Stimulated activated memory B cell treated with anti-CD40 and anti-IgM and Interleukin-4, amounts not matched to agents 10 μg/mL and 1 μg/mL and 100 μg/mL, for 72 hours (primary cell): ENCODE results near the gene SMIM20.
"Not testable (repeated sequence)": the region's sequence is repeated elsewhere in the genome, so short reads cannot be mapped to it uniquely, and the experiment has no call there.

Experiments
- ATAC-seq: fragments of 150-1000 bp; cut with Tn5 transposase; 2 replicates; pipeline ENCODE4 v1.10.0; 2021
- H3K27ac Mint-ChIP-seq: one replicate; pipeline ENCODE4 v1.8.0; 2022; ENCODE audit warnings: mild to moderate bottlenecking, mixed read lengths
- H3K27me3 Mint-ChIP-seq: one replicate; pipeline ENCODE4 v1.8.0; 2022; ENCODE audit warnings: mixed read lengths
- H3K36me3 Mint-ChIP-seq: one replicate; pipeline ENCODE4 v1.8.0; 2022; ENCODE audit warnings: mixed read lengths
- H3K4me1 Mint-ChIP-seq: one replicate; pipeline ENCODE4 v1.8.0; 2022; ENCODE audit warnings: mixed read lengths
- H3K4me3 Mint-ChIP-seq: one replicate; pipeline ENCODE4 v1.8.0; 2022; ENCODE audit warnings: mild to moderate bottlenecking, moderate library complexity, mixed read lengths
- H3K9me3 Mint-ChIP-seq: one replicate; pipeline ENCODE4 v1.8.0; 2022; ENCODE audit warnings: mixed read lengths

Gene SMIM20

DNA sequence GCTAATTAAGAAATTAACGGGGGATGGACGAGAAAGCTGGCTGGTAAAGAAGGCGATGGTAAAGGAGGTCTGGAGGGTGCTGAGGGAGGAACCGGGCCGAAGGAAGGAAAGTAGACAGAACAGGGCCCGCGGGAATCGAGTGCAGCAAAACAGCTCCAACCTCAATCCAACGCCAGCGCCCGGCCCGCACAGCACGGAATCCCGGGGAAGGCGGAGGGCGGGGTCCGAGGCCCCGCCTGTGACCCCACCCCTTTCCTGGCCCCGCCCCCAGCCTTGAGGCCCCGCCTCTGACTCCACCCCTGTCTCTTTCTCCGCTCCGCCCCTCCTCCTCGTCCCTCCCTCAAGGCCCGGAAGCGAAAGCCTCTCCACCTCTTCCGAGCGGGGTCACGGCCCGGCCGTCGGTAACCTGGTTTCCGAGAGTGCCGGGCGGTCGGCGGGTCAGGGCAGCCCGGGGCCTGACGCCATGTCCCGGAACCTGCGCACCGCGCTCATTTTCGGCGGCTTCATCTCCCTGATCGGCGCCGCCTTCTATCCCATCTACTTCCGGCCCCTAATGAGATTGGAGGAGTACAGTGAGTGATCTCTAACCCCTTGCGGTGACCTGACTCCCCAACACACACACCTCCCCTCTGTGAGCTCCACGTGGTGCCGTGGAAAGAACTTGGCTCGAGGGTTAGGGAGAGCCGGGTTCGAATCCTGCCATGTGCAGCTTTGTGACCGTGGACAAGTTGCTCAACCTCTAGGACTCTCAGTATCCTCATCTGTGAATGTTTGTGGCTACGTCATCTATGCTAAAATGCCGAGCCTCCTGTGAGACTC, at the start of gene SMIM20:
TSS of gene SMIM20 (plus strand) at position 370 of the 819 bp plus-strand sequence. CDS start at position 464, 94 bp downstream.
- Mint-ChIP-seq H3K36me3 (peaks cover 10% of the 10 kb centered on the region), H3K4me3 (peak within 1 kb of the TSS; percentile 98), H3K27ac (peak within 1 kb of the TSS; percentile 97), H3K9me3 (peaks cover 3% of the 10 kb centered on the region), H3K4me1 (peaks cover 33% of the 10 kb centered on the region), H3K27me3 (no peaks in the 10 kb centered on the region)
- ATAC-seq, result peak; percentile 97

GRCh38 chr4:25865586-25865985, 48.4 kb upstream of the SMIM20 start:
- Mint-ChIP-seq H3K4me1 (peaks cover 62% of the 10 kb centered on the region), H3K27me3 (no peaks in the 10 kb centered on the region), H3K36me3 (peaks cover 30% of the 10 kb centered on the region), H3K27ac (peak overlapping the region; percentile 69), H3K4me3 (no peak overlapping the region), H3K9me3 (peaks cover 7% of the 10 kb centered on the region)
- no peak for ATAC-seq

GRCh38 chr4:25866401-25866800, 47.6 kb upstream of the SMIM20 start:
- H3K4me3 Mint-ChIP-seq, ATAC-seq, H3K9me3 Mint-ChIP-seq, H3K27me3 Mint-ChIP-seq: not testable (repeated sequence)
- Mint-ChIP-seq H3K36me3 (peaks cover 25% of the 10 kb centered on the region), H3K27ac (peak overlapping the region; percentile 69), H3K4me1 (peaks cover 65% of the 10 kb centered on the region)

GRCh38 chr4:25867781-25868294, 46.2 kb upstream of the SMIM20 start:
- no peaks in the 10 kb centered on the region for H3K27me3 Mint-ChIP-seq
- peaks cover 19% of the 10 kb centered on the region for H3K36me3 Mint-ChIP-seq
- H3K27ac Mint-ChIP-seq, result peak overlapping the region; percentile 69
- peaks cover 79% of the 10 kb centered on the region for H3K4me1 Mint-ChIP-seq
- H3K4me3 Mint-ChIP-seq, result no peak overlapping the region
- peaks cover 7% of the 10 kb centered on the region for H3K9me3 Mint-ChIP-seq
- no peak for ATAC-seq

DNA sequence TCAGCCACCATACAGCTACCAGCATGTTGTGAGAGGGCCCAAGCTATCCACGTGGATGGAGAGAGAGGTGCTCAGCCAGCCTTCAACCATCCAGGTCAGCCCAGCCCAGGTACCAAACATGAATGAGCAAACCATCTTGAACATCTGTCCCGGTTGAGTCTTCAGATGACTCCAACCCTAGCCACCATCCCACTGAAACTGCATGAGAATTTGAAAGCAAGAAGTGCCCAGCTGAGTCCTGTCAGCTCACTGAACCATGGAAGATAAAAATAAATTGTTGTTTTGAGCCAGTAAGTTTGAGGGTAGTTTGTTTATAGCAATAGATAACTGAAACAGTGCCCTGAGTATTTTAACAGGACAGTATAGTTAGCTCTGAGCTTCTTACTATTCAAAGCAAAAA, 43.9 kb upstream of the SMIM20 start:
- H3K4me1 Mint-ChIP-seq, result peaks cover 94% of the 10 kb centered on the region

GRCh38 chr4:25872851-25873631, 41.0 kb upstream of the SMIM20 start:
- Mint-ChIP-seq H3K27me3 (no peaks in the 10 kb centered on the region), H3K36me3 (peaks cover 13% of the 10 kb centered on the region), H3K4me1 (peaks cover 92% of the 10 kb centered on the region), H3K27ac (peak overlapping the region; percentile 95), H3K9me3 (peaks cover 7% of the 10 kb centered on the region), H3K4me3 (peak overlapping the region; percentile 10)
- ATAC-seq, result no peak

More for the DNA sequence above, 43.9 kb upstream of the SMIM20 start:
- H3K36me3 Mint-ChIP-seq, result peaks cover 19% of the 10 kb centered on the region
- peak; percentile 61 for ATAC-seq
- H3K27me3 Mint-ChIP-seq, result no peaks in the 10 kb centered on the region
- H3K4me3 Mint-ChIP-seq, result peak overlapping the region; percentile 29
- H3K9me3 Mint-ChIP-seq, result peaks cover 7% of the 10 kb centered on the region
- H3K27ac Mint-ChIP-seq, result peak overlapping the region; percentile 95

- ATAC-seq, result no peak
- no peaks in the 10 kb centered on the region for H3K27me3 Mint-ChIP-seq
- H3K4me1 Mint-ChIP-seq, result peaks cover 92% of the 10 kb centered on the region
- H3K27ac Mint-ChIP-seq, result peak overlapping the region; percentile 95
- no peak overlapping the region for H3K4me3 Mint-ChIP-seq
- H3K36me3 Mint-ChIP-seq, result peaks cover 10% of the 10 kb centered on the region
- peaks cover 6% of the 10 kb centered on the region for H3K9me3 Mint-ChIP-seq
Measured at GRCh38 chr4:25873632-25874129, 40.3 kb upstream of the SMIM20 start.

- H3K4me1 Mint-ChIP-seq, result peaks cover 95% of the 10 kb centered on the region
- H3K9me3 Mint-ChIP-seq, result peaks cover 3% of the 10 kb centered on the region
- no peaks in the 10 kb centered on the region for H3K27me3 Mint-ChIP-seq
- ATAC-seq, result peak; percentile 59
- H3K36me3 Mint-ChIP-seq, result peaks cover 9% of the 10 kb centered on the region
- peak overlapping the region; percentile 13 for H3K4me3 Mint-ChIP-seq
- H3K27ac Mint-ChIP-seq, result peak overlapping the region; percentile 95
Measured at GRCh38 chr4:25874655-25875054, 39.4 kb upstream of the SMIM20 start.

- no peak overlapping the region for H3K4me3 Mint-ChIP-seq
- peak overlapping the region; percentile 95 for H3K27ac Mint-ChIP-seq
- peaks cover 95% of the 10 kb centered on the region for H3K4me1 Mint-ChIP-seq
- no peaks in the 10 kb centered on the region for H3K27me3 Mint-ChIP-seq
- peaks cover 6% of the 10 kb centered on the region for H3K36me3 Mint-ChIP-seq
- ATAC-seq, result peak; percentile 78
- no peaks in the 10 kb centered on the region for H3K9me3 Mint-ChIP-seq
Measured at GRCh38 chr4:25875281-25875745, 38.7 kb upstream of the SMIM20 start.

DNA sequence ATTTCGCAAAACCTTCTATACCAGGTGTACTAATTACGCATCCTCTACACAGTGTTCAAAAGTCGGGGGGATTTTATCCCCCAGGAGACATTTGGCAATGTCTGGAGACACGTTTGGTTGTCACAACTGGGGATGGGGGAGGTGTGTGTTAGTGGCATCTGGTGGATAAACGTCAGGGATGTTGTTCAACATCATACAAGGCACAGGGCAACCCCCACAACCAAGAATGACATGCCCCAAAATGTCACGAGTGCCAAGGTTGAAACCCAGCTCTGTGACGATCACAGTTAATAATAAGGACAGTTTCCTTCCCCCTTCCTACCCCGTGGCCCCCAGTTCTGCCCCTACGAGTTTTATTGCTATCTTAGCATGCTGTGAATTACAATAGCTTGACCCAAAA, 35.3 kb upstream of the SMIM20 start:
- ATAC-seq, result peak; percentile 79
- Mint-ChIP-seq H3K9me3 (no peaks in the 10 kb centered on the region), H3K27me3 (no peaks in the 10 kb centered on the region)

DNA sequence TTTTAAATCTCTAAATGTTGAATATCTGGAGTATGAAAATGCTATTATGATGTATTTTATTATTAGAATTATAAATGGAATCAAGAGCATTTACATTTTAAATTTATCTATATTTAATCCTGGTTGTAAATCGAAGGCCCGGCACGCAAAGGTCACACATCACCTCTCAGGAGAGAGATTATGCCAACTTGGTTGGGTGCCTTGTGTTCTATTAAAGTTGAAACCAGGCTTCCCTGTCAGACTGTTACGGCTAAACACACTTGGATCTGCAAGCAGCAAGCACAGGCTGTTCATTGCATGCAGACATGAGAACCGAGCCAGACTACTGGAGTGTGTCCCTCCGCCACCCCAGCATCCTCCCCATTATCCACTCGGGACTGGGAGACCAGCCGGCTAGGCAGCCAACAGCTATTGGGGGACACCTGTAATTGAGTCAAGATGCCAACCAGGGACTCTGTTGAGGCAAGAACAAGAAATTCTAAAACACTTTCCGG, 34.9 kb upstream of the SMIM20 start:
- H3K4me3 Mint-ChIP-seq, result peak overlapping the region; percentile 29
- H3K27me3 Mint-ChIP-seq, result no peaks in the 10 kb centered on the region
- peaks cover 6% of the 10 kb centered on the region for H3K36me3 Mint-ChIP-seq
- no peak for ATAC-seq
- H3K27ac Mint-ChIP-seq, result peak overlapping the region; percentile 95
- H3K4me1 Mint-ChIP-seq, result peaks cover 77% of the 10 kb centered on the region
- H3K9me3 Mint-ChIP-seq, result no peaks in the 10 kb centered on the region

More for the DNA sequence above, 35.3 kb upstream of the SMIM20 start:
- Mint-ChIP-seq H3K27ac (peak overlapping the region; percentile 95), H3K4me3 (peak overlapping the region; percentile 29), H3K4me1 (peaks cover 77% of the 10 kb centered on the region), H3K36me3 (peaks cover 6% of the 10 kb centered on the region)

- no peaks in the 10 kb centered on the region for H3K9me3 Mint-ChIP-seq
- peaks cover 77% of the 10 kb centered on the region for H3K4me1 Mint-ChIP-seq
- no peak for ATAC-seq
- H3K4me3 Mint-ChIP-seq, result peak overlapping the region; percentile 12
- H3K27me3 Mint-ChIP-seq, result no peaks in the 10 kb centered on the region
- peak overlapping the region; percentile 95 for H3K27ac Mint-ChIP-seq
- peaks cover 6% of the 10 kb centered on the region for H3K36me3 Mint-ChIP-seq
Measured at GRCh38 chr4:25879587-25879986, 34.4 kb upstream of the SMIM20 start.

DNA sequence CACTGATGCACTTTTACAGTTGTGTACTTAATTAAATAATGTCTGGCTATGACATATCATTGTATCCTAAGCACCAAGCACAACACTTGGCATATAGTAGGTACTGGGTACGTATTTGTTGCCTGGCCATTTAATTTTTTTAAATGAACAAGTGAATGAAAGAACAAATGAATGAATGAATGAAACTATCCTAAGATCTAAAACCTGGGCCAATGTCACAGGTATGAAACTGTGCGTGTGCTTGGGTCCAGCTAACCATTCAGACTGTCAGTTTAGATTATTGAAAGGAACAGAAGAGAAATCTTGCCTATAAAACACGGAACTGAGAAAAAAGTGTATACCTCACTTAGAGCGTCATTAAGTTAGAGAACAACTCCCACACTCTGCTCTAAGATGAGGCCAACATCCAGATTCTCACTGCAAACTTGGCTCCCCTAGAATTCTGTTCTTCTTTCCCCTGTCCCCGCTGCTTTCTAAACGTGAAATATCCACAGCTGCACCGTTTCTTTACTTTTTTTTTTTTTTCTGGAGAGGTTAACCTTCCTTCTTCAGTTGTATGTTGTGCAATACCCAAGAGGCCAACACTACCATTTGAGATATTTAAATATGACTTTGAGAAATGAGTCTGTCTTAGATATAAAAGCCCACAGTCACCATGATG, 33.9 kb upstream of the SMIM20 start:
- peak overlapping the region; percentile 95 for H3K27ac Mint-ChIP-seq
- no peaks in the 10 kb centered on the region for H3K9me3 Mint-ChIP-seq
- no peaks in the 10 kb centered on the region for H3K27me3 Mint-ChIP-seq
- ATAC-seq, result peak; percentile 80
- peak overlapping the region; percentile 67 for H3K4me3 Mint-ChIP-seq
- peaks cover 6% of the 10 kb centered on the region for H3K36me3 Mint-ChIP-seq
- H3K4me1 Mint-ChIP-seq, result peaks cover 76% of the 10 kb centered on the region

- Mint-ChIP-seq H3K36me3 (peaks cover 6% of the 10 kb centered on the region), H3K27ac (peak overlapping the region; percentile 95), H3K9me3 (no peaks in the 10 kb centered on the region), H3K4me3 (no peak overlapping the region), H3K27me3 (no peaks in the 10 kb centered on the region), H3K4me1 (peaks cover 66% of the 10 kb centered on the region)
- ATAC-seq, result no peak
Measured at GRCh38 chr4:25881193-25881592, 32.8 kb upstream of the SMIM20 start.
